Measurements from ENCODE around the gene CUL1.

CUL1 gene

GRCh38 chr7:148796841-148797240 lies 98.1 kb downstream of the CUL1 start:
- no peak for TF ChIP-seq POLR2A (IDR thresholded peaks at IDR 0.05; ENCODE audit: low read depth, low read length)
- TF ChIP-seq TAF1 (IDR thresholded peaks at IDR 0.05; ENCODE audit: borderline replicate concordance, low read depth, low read length), result no peak
- TF ChIP-seq POLR2AphosphoS5 (IDR thresholded peaks at IDR 0.05; ENCODE audit: low read depth, low read length), result no peak
- DNase-seq (ENCODE audit: insufficient read length) (no peak), FAIRE-seq (no peak)

- DNase-seq (ENCODE audit: insufficient read length) (no peak), FAIRE-seq (no peak)
- no peak for TF ChIP-seq POLR2A (IDR thresholded peaks at IDR 0.05; ENCODE audit: low read depth, low read length)
- no peak for TF ChIP-seq POLR2AphosphoS5 (IDR thresholded peaks at IDR 0.05; ENCODE audit: low read depth, low read length)
- no peak for TF ChIP-seq TAF1 (IDR thresholded peaks at IDR 0.05; ENCODE audit: borderline replicate concordance, low read depth, low read length)
Observed at GRCh38 chr7:148799893-148800555, 101.3 kb downstream of the CUL1 start.

- TF ChIP-seq POLR2AphosphoS5 (IDR thresholded peaks at IDR 0.05; ENCODE audit: low read depth, low read length) (no peak), POLR2A (IDR thresholded peaks at IDR 0.05; ENCODE audit: low read depth, low read length) (no peak), TAF1 (IDR thresholded peaks at IDR 0.05; ENCODE audit: borderline replicate concordance, low read depth, low read length) (no peak)
- FAIRE-seq, result no peak
- DNase-seq (ENCODE audit: insufficient read length), result no peak
Observed at GRCh38 chr7:148800677-148801076, 102.0 kb downstream of the CUL1 start.

GRCh38 chr7:148802101-148802493 lies 103.4 kb downstream of the CUL1 start:
- TF ChIP-seq TAF1 (IDR thresholded peaks at IDR 0.05; ENCODE audit: borderline replicate concordance, low read depth, low read length) (no peak), POLR2AphosphoS5 (IDR thresholded peaks at IDR 0.05; ENCODE audit: low read depth, low read length) (no peak), POLR2A (IDR thresholded peaks at IDR 0.05; ENCODE audit: low read depth, low read length) (no peak)
- FAIRE-seq (no peak), DNase-seq (ENCODE audit: insufficient read length) (no peak)

- DNase-seq (ENCODE audit: insufficient read length), result no peak
- no peak for TF ChIP-seq POLR2AphosphoS5 (IDR thresholded peaks at IDR 0.05; ENCODE audit: low read depth, low read length)
- no peak for TF ChIP-seq TAF1 (IDR thresholded peaks at IDR 0.05; ENCODE audit: borderline replicate concordance, low read depth, low read length)
- FAIRE-seq, result no peak
Observed at GRCh38 chr7:148803094-148803493, 104.4 kb downstream of the CUL1 start.

- no peak for FAIRE-seq
- no peak for DNase-seq (ENCODE audit: insufficient read length)
- no peak; the same call in 1 of the 2 replicates for TF ChIP-seq POLR2A (IDR thresholded peaks at IDR 0.05; ENCODE audit: low read depth, low read length)
- peak; percentile 31; the same call in 1 of the 2 replicates for TF ChIP-seq POLR2AphosphoS5 (IDR thresholded peaks at IDR 0.05; ENCODE audit: low read depth, low read length)
Observed at GRCh38 chr7:148804343-148805235, 105.9 kb downstream of the CUL1 start.

GRCh38 chr7:148806187-148806586 lies 107.5 kb downstream of the CUL1 start:
- FAIRE-seq (no peak), DNase-seq (ENCODE audit: insufficient read length) (no peak)
- TF ChIP-seq POLR2A (IDR thresholded peaks at IDR 0.05; ENCODE audit: low read depth, low read length) (no peak), TAF1 (IDR thresholded peaks at IDR 0.05; ENCODE audit: borderline replicate concordance, low read depth, low read length) (no peak), POLR2AphosphoS5 (IDR thresholded peaks at IDR 0.05; ENCODE audit: low read depth, low read length) (no peak; the same call in 1 of the 2 replicates)

GRCh38 chr7:148807436-148807835 lies 108.7 kb downstream of the CUL1 start:
- no peak for DNase-seq (ENCODE audit: insufficient read length)
- FAIRE-seq, result no peak
- TF ChIP-seq POLR2AphosphoS5 (IDR thresholded peaks at IDR 0.05; ENCODE audit: low read depth, low read length) (no peak), POLR2A (IDR thresholded peaks at IDR 0.05; ENCODE audit: low read depth, low read length) (no peak), TAF1 (IDR thresholded peaks at IDR 0.05; ENCODE audit: borderline replicate concordance, low read depth, low read length) (no peak)

GRCh38 chr7:148809856-148810255 lies 111.2 kb downstream of the CUL1 start:
- DNase-seq (ENCODE audit: insufficient read length), result no peak
- FAIRE-seq, result no peak
- TF ChIP-seq TAF1 (IDR thresholded peaks at IDR 0.05; ENCODE audit: borderline replicate concordance, low read depth, low read length), result no peak
- TF ChIP-seq POLR2AphosphoS5 (IDR thresholded peaks at IDR 0.05; ENCODE audit: low read depth, low read length), result no peak
- no peak for TF ChIP-seq POLR2A (IDR thresholded peaks at IDR 0.05; ENCODE audit: low read depth, low read length)

- TF ChIP-seq POLR2AphosphoS5 (IDR thresholded peaks at IDR 0.05; ENCODE audit: low read depth, low read length) (no peak), POLR2A (IDR thresholded peaks at IDR 0.05; ENCODE audit: low read depth, low read length) (no peak), TAF1 (IDR thresholded peaks at IDR 0.05; ENCODE audit: borderline replicate concordance, low read depth, low read length) (no peak)
- FAIRE-seq, result peak; percentile 21
- DNase-seq (ENCODE audit: insufficient read length), result no peak
Observed at GRCh38 chr7:148811892-148812291, 113.2 kb downstream of the CUL1 start.

- FAIRE-seq (no peak), DNase-seq (ENCODE audit: insufficient read length) (no peak)
- TF ChIP-seq POLR2AphosphoS5 (IDR thresholded peaks at IDR 0.05; ENCODE audit: low read depth, low read length) (no peak), TAF1 (IDR thresholded peaks at IDR 0.05; ENCODE audit: borderline replicate concordance, low read depth, low read length) (no peak)
Observed at GRCh38 chr7:148813890-148814289, 115.2 kb downstream of the CUL1 start.
